Keratinocyte (primary cell): ENCODE measurements around the gene MED4.

Experiments used
- EZH2 ChIP-seq: IDR thresholded peaks from one replicate; pipeline ENCODE4 v1.6.1; 2012; ENCODE audit warnings: inconsistent platforms, mild to moderate bottlenecking, low read length, moderate library complexity
- TF ChIP-seq, protein P1 (sequence below), 3 experiments: IDR thresholded peaks in 1 of 3; conservative IDR thresholded peaks in 1 of 3; optimal IDR thresholded peaks in 1 of 3; 2 replicates in 2 of 3; 3 replicates in 1 of 3; pipeline versions ENCODE3 to v1.5.1; 2011; ENCODE audit warnings: low read length in 3 of 3, mild to moderate bottlenecking in 3 of 3, moderate library complexity in 2 of 3, control low read depth in 1 of 3, inconsistent platforms in 1 of 3; ENCODE audit not compliant: insufficient read depth in 2 of 3; ENCODE audit errors: extremely low read depth in 1 of 3

DNA sequence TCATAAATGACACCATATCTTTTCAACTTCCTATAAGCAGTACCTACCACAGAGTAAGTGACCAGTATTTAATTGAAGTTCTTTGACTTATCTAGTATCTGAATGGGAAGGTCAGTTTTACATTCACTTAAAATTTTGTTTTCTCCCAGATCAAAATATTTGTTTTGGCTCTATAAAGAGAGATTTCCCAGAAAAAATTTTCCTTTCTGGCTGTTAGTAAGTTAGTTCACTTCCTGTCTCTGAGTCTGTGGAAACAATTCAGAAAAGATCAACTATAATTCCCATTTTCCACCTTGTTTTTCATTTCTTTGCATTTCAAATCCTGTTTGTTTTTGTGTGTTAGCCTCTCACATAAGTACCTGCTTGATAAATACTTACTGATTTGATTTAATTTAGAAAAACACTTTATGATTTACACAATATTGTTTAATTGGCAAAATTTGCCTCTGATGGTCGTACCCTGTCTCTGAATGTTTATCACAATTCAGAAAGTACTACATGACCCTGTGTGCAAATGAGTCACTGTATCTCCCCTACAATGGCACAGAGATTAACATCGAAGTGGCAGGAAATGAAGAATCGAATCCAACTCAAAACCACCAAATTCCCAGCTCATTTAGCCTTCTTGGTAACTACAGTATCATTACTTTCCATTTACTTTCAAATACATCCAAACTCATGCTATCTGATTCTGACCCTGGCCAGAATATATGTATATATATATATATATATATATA lies 15.4 kb upstream of the MED4 start:
- TF ChIP-seq, protein P1, sequence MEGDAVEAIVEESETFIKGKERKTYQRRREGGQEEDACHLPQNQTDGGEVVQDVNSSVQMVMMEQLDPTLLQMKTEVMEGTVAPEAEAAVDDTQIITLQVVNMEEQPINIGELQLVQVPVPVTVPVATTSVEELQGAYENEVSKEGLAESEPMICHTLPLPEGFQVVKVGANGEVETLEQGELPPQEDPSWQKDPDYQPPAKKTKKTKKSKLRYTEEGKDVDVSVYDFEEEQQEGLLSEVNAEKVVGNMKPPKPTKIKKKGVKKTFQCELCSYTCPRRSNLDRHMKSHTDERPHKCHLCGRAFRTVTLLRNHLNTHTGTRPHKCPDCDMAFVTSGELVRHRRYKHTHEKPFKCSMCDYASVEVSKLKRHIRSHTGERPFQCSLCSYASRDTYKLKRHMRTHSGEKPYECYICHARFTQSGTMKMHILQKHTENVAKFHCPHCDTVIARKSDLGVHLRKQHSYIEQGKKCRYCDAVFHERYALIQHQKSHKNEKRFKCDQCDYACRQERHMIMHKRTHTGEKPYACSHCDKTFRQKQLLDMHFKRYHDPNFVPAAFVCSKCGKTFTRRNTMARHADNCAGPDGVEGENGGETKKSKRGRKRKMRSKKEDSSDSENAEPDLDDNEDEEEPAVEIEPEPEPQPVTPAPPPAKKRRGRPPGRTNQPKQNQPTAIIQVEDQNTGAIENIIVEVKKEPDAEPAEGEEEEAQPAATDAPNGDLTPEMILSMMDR (optimal IDR thresholded peaks at IDR 0.05 in 1 of 3, IDR thresholded peaks at IDR 0.05 in 1 of 3, conservative IDR thresholded peaks at IDR 0.05 in 1 of 3; ENCODE audit: extremely low read depth in 1 of 3, insufficient read depth in 2 of 3, low read length in 3 of 3) = no peak
- TF ChIP-seq EZH2 = no peak
